ENCODE data around the gene REXO4. TPM values are rescaled to one million over a fixed set of nuclear protein-coding genes. Genes with fewer than 3 reads are reported as not detected.

Gene REXO4
- total RNA-seq, result 26.4 and 29.1 TPM in 2 replicates

GRCh38 chr9:133417541-133418461 lies at the start of gene REXO4:
Gene REXO4 (minus strand): TSS chr9:133418010. CDS start chr9:133417844, 166 bp downstream.

GRCh38 chr9:133459476-133460404 lies 41.9 kb upstream of the REXO4 start, which contains the start of gene CACFD1:
Gene CACFD1 (plus strand): TSS chr9:133459978. CDS start chr9:133460067, 89 bp downstream.

GRCh38 chr9:133421615-133422542 lies 4.1 kb upstream of the REXO4 start, which contains the start of gene ADAMTS13:
Gene ADAMTS13 (plus strand): TSS chr9:133422367. CDS start chr9:133422444, 77 bp downstream.

GRCh38 chr9:133375724-133376654 lies 41.8 kb downstream of the REXO4 start, which contains the start of the genes STKLD1 and SURF4:
Gene STKLD1 (plus strand): TSS chr9:133376366. CDS start chr9:133376474, 108 bp downstream.
Gene SURF4 (minus strand): TSS chr9:133376060. CDS start chr9:133375969, 91 bp downstream.

GRCh38 chr9:133356391-133357091 lies 61.3 kb downstream of the REXO4 start, which contains the start of the genes SURF1 and SURF2:
Gene SURF1 (minus strand): TSS chr9:133356487. CDS start chr9:133356453, 34 bp downstream.
Gene SURF2 (plus strand): TSS chr9:133356550. CDS start chr9:133356593, 43 bp downstream.

Other genes with a start within 250 kb of the REXO4 start
- not detected in 2 replicates for gene OBP2B, start 208.8 kb downstream of the REXO4 start, total RNA-seq
- gene ABO, start 142.8 kb downstream of the REXO4 start, total RNA-seq, result 0.42 and 0.71 TPM in 2 replicates
- gene SURF6, start 81.8 kb downstream of the REXO4 start, total RNA-seq, result 22.1 and 24.1 TPM in 2 replicates
- 18.7 and 22.9 TPM in 2 replicates for gene MED22, start 69.9 kb downstream of the REXO4 start, total RNA-seq
- gene RPL7A, start 69.8 kb downstream of the REXO4 start, total RNA-seq, result 3,025 and 3,439 TPM in 2 replicates
- 26.6 and 37.2 TPM in 2 replicates for gene SURF1, start 61.5 kb downstream of the REXO4 start, total RNA-seq
- 25.5 and 42.5 TPM in 2 replicates for gene SURF2, start 61.5 kb downstream of the REXO4 start, total RNA-seq
- 148 and 215 TPM in 2 replicates for gene SURF4, start 42.0 kb downstream of the REXO4 start, total RNA-seq
- 0.79 TPM in 1 of 2 replicates, not detected in the other for gene STKLD1, start 41.6 kb downstream of the REXO4 start, total RNA-seq
- gene ADAMTS13, start 4.4 kb upstream of the REXO4 start, total RNA-seq, result 0.56 and 1.6 TPM in 2 replicates
- 5.7 and 8.6 TPM in 2 replicates for gene CACFD1, start 42.0 kb upstream of the REXO4 start, total RNA-seq
- gene SLC2A6, start 61.1 kb upstream of the REXO4 start, total RNA-seq, result 15.5 and 19.6 TPM in 2 replicates
- gene MYMK, start 106.9 kb upstream of the REXO4 start, total RNA-seq, result not detected in 2 replicates
- gene ADAMTSL2, start 116.7 kb upstream of the REXO4 start, total RNA-seq, result not detected in 2 replicates
- gene FAM163B, start 191.4 kb upstream of the REXO4 start, total RNA-seq, result not detected in 2 replicates
- gene DBH, start 218.4 kb upstream of the REXO4 start, total RNA-seq, result not detected in 2 replicates

All from airway epithelial cell (primary cell).